K562 (cell line): ENCODE data around the gene ITGBL1.

Experiments
- BCOR ChIP-seq: fragments of 450-650 bp; IDR thresholded peaks from 2 replicates; pipeline ENCODE4 v1.6.1; 2016
- CEBPG ChIP-seq, 3 experiments: fragments of 200-800 bp in 1 of 3; sonication (Bioruptor generic) in 1 of 3; sonication (generic) in 1 of 3; formaldehyde crosslinking in 1 of 3; IDR thresholded peaks in 2 of 3; conservative IDR thresholded peaks in 1 of 3; 2 replicates each; pipeline versions ENCODE4 v1.6.1 to v1.8.0; 2016 to 2022; ENCODE audit warnings: missing compliant biosample characterization in 2 of 3, missing genetic modification characterization in 2 of 3, mild to moderate bottlenecking in 1 of 3, missing genetic modification reagents in 1 of 3
- CTCF ChIP-seq, 3 experiments: IDR thresholded peaks in 2 of 3; conservative IDR thresholded peaks in 1 of 3; 2 replicates each; pipeline ENCODE4 v1.5.1; 2011 to 2012; ENCODE audit warnings: low read length in 3 of 3, mild to moderate bottlenecking in 3 of 3, control low read depth in 2 of 3, improper control_type of control experiment in 1 of 3, inconsistent platforms in 1 of 3, low read depth in 1 of 3, mixed read lengths in 1 of 3, moderate library complexity in 1 of 3; ENCODE audit not compliant: insufficient read depth in 2 of 3
- ESRRA ChIP-seq: fragments of 450-650 bp; IDR thresholded peaks from 2 replicates; pipeline ENCODE4 v1.6.1; 2014; ENCODE audit warnings: low read depth, mild to moderate bottlenecking, moderate library complexity, borderline replicate concordance
- EZH2 ChIP-seq: IDR thresholded peaks from 2 replicates; pipeline ENCODE4 v1.6.1; 2012; ENCODE audit warnings: low read depth, mild to moderate bottlenecking, inconsistent platforms, low read length, borderline replicate concordance
- FOSL1 ChIP-seq: fragments of 200-800 bp; sonication (Bioruptor generic); conservative IDR thresholded peaks from 2 replicates; pipeline ENCODE4 v1.6.1; 2016; ENCODE audit warnings: missing genetic modification characterization, missing compliant biosample characterization
- KLF1 ChIP-seq: fragments of 450-650 bp; IDR thresholded peaks from 2 replicates; pipeline ENCODE4 v1.6.1; 2016; ENCODE audit warnings: missing genetic modification characterization, missing compliant biosample characterization
- MAX ChIP-seq: sonication (generic); formaldehyde crosslinking; IDR thresholded peaks from 2 replicates; pipeline ENCODE4 v1.9.0; 2022; ENCODE audit warnings: mild to moderate bottlenecking, missing genetic modification reagents
- PTTG1 ChIP-seq: fragments of 450-650 bp; IDR thresholded peaks from 2 replicates; pipeline ENCODE4 v1.6.1; 2016; ENCODE audit warnings: low read depth, mild to moderate bottlenecking, missing genetic modification characterization, missing compliant biosample characterization
- RAD21 ChIP-seq, 2 experiments: fragments of 250-450 bp in 1 of 2; fragments of 450-650 bp in 1 of 2; sonication (Bioruptor Pico) in 1 of 2; formaldehyde crosslinking in 1 of 2; IDR thresholded peaks in 1 of 2; conservative IDR thresholded peaks in 1 of 2; 2 replicates each; pipeline versions ENCODE4 v1.4.0 to v1.8.0; 2020 to 2022; ENCODE audit warnings: mild to moderate bottlenecking in 2 of 2, moderate library complexity in 1 of 2
- RBM17 ChIP-seq: fragments of 200-400 bp; formaldehyde crosslinking; IDR thresholded peaks from 2 replicates; pipeline ENCODE4 v1.6.1; 2017; ENCODE audit warnings: low read depth, mild to moderate bottlenecking, low read length, borderline replicate concordance
- TAF1 ChIP-seq: IDR thresholded peaks from 2 replicates; pipeline ENCODE4 v1.6.1; 2011; ENCODE audit warnings: mild to moderate bottlenecking, low read length, moderate library complexity; ENCODE audit not compliant: insufficient read depth, control insufficient read depth, severe bottlenecking; ENCODE audit errors: extremely low read depth
- ZC3H4 ChIP-seq: sonication (generic); formaldehyde crosslinking; IDR thresholded peaks from 2 replicates; pipeline ENCODE4 v1.9.0; 2021; ENCODE audit warnings: missing genetic modification reagents, borderline replicate concordance
- ZHX1 ChIP-seq: fragments of 150-350 bp; conservative IDR thresholded peaks from 2 replicates; pipeline ENCODE4 v1.6.1; 2014; ENCODE audit warnings: low read length

- no peak for TF ChIP-seq RAD21 (CRISPR knock-in tag; conservative IDR thresholded peaks at IDR 0.05 in 1 of 2, IDR thresholded peaks at IDR 0.05 in 1 of 2)
- no peak for TF ChIP-seq BCOR
- no peak for TF ChIP-seq ZHX1
- TF ChIP-seq CTCF (IDR thresholded peaks at IDR 0.05 in 2 of 3, conservative IDR thresholded peaks at IDR 0.05 in 1 of 3; ENCODE audit: insufficient read depth in 2 of 3, low read depth in 1 of 3, low read length in 3 of 3), result no peak
- TF ChIP-seq ZC3H4 (CRISPR knock-in tag), result no peak
- TF ChIP-seq PTTG1, result no peak
- TF ChIP-seq ESRRA, result no peak
- TF ChIP-seq MAX (CRISPR knock-in tag), result no peak
- no peak for TF ChIP-seq TAF1
- no peak for TF ChIP-seq EZH2
- TF ChIP-seq KLF1 (tag), result no peak
- no peak for TF ChIP-seq CEBPG (CRISPR knock-in tag; IDR thresholded peaks at IDR 0.05)
- TF ChIP-seq CEBPG (tag; conservative IDR thresholded peaks at IDR 0.05 in 1 of 2, IDR thresholded peaks at IDR 0.05 in 1 of 2), result no peak
- no peak for TF ChIP-seq RBM17
- no peak for TF ChIP-seq FOSL1 (tag)
Observed at GRCh38 chr13:101728615-101729014, 276.1 kb downstream of the ITGBL1 start.
